Tibial nerve (tissue), 4 donors: ENCODE results near the gene CDH7.

ENCODE experiments used
- EP300 ChIP-seq, 2 donors: sonication (generic); formaldehyde crosslinking; IDR thresholded peaks; one replicate each; pipeline ENCODE4 v1.6.1; 2017; ENCODE audit warnings: antibody characterized with exemption in 2 of 2, mild to moderate bottlenecking in 1 of 2
- POLR2A ChIP-seq, 2 donors: fragments of 450-650 bp; IDR thresholded peaks; one replicate each; pipeline ENCODE4 v1.6.1; 2017; ENCODE audit warnings: antibody characterized with exemption in 2 of 2, mild to moderate bottlenecking in 2 of 2, moderate library complexity in 2 of 2
- TF ChIP-seq, protein P1 (sequence below), 5 experiments: fragments of 200-600 bp in 3 of 5; fragments of 450-650 bp in 2 of 5; sonication (generic) in 3 of 5; IDR thresholded peaks; one replicate each; pipeline ENCODE4 v1.5.1; 2016 to 2019; ENCODE audit warnings: antibody characterized with exemption in 5 of 5, mild to moderate bottlenecking in 3 of 5, moderate library complexity in 2 of 5

DNA sequence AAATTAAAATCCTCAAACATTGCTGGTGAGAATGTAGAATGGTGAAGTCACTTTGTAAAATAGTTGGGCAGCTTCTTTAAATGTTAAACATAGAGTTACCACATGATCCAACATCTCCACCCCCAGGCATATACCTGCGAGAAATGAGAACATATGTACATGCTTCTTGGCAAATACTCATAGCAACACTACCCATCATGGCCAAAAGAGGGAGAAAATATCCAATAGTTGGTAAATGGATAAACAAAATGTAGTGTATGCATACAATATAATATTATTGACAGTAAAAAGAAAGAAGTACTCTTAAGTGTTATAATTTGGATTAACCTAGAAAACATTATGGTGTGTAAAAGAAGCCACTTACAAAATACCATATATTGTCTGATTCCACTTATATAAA is 185.9 kb downstream of the CDH7 start:
- TF ChIP-seq, protein P1, sequence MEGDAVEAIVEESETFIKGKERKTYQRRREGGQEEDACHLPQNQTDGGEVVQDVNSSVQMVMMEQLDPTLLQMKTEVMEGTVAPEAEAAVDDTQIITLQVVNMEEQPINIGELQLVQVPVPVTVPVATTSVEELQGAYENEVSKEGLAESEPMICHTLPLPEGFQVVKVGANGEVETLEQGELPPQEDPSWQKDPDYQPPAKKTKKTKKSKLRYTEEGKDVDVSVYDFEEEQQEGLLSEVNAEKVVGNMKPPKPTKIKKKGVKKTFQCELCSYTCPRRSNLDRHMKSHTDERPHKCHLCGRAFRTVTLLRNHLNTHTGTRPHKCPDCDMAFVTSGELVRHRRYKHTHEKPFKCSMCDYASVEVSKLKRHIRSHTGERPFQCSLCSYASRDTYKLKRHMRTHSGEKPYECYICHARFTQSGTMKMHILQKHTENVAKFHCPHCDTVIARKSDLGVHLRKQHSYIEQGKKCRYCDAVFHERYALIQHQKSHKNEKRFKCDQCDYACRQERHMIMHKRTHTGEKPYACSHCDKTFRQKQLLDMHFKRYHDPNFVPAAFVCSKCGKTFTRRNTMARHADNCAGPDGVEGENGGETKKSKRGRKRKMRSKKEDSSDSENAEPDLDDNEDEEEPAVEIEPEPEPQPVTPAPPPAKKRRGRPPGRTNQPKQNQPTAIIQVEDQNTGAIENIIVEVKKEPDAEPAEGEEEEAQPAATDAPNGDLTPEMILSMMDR (IDR thresholded peaks at IDR 0.05), result no peak
- TF ChIP-seq POLR2A (IDR thresholded peaks at IDR 0.05) (no peak), EP300 (IDR thresholded peaks at IDR 0.05) (no peak)
